K562 (cell line): ENCODE results near the gene CMTM4. TPM values are rescaled to one million over a fixed set of nuclear protein-coding genes. Genes with fewer than 3 reads are reported as not detected.

Source experiments
- ATAC-seq: fragments of 200-7000 bp; cut with Tn5 transposase; 3 replicates; pipeline ENCODE4 v1.9.1; 2020; ENCODE audit warnings: moderate library complexity
- BruUV-seq: library from RNA; stranded (reverse); fragments of 400-500 nt; replicated peaks from 2 replicates; lab custom pipeline; 2021; lab: Mats Ljungman, UMichigan
- CTCF ChIA-PET: fragments of 300-600 bp; formaldehyde crosslinking; extraction: SDS; loops from one replicate; lab custom pipeline; 2021; ENCODE audit warnings: low intra/inter-chr PET ratio; lab: Yijun Ruan, JAX
- POLR2A ChIA-PET: fragments of 300-600, 350-650 bp; sonication (Branson Sonifier 250); formaldehyde crosslinking; extraction: SDS; loops from one replicate; lab custom pipeline; 2021; ENCODE audit warnings: antibody characterized with exemption, inconsistent platforms; lab: Yijun Ruan, JAX
- DNase-seq, 4 experiments: peaks; one replicate each; pipeline versions ENCODE4 v3.0.0 to v3.0.0-alpha.2; 2011 to 2018; ENCODE audit warnings: low spot score in 3 of 4, mixed read lengths in 3 of 4; ENCODE audit errors: extremely low read depth in 1 of 4
- FAIRE-seq: peaks from 2 replicates; lab custom pipeline; 2011; peaks lifted over from hg19 to GRCh38; lab: Jason Lieb, UNC
- H2AFZ ChIP-seq: 2 replicates; pipeline ENCODE4 v1.6.0; 2011; ENCODE audit warnings: low read depth, low read length, control low read depth, inconsistent platforms
- H3K27ac ChIP-seq: fragments of 200-600 bp; 3 replicates; pipeline ENCODE4 v1.8.0; 2011; ENCODE audit warnings: low read depth, mild to moderate bottlenecking, control low read depth, inconsistent platforms, low read length, moderate library complexity, mixed read lengths; ENCODE audit errors: extremely low read depth
- H3K27me3 ChIP-seq, 2 experiments: fragments of 300-600 bp in 1 of 2; 2 replicates in 1 of 2; 3 replicates in 1 of 2; pipeline versions ENCODE4 v1.6.0 to v1.8.0; 2011; ENCODE audit warnings: inconsistent platforms in 2 of 2, low read length in 2 of 2, mild to moderate bottlenecking in 1 of 2, mixed read lengths in 1 of 2, moderate library complexity in 1 of 2; ENCODE audit not compliant: control insufficient read depth in 2 of 2, insufficient read depth in 2 of 2
- H3K36me3 ChIP-seq: fragments of 300-600 bp; 3 replicates; pipeline ENCODE4 v1.8.0; 2011; ENCODE audit warnings: mild to moderate bottlenecking, low read length, inconsistent platforms; ENCODE audit not compliant: control insufficient read depth, insufficient read depth
- H3K4me1 ChIP-seq, 2 experiments: fragments of 200-600 bp in 1 of 2; replicated peaks in 1 of 2; 2 replicates in 1 of 2; 3 replicates in 1 of 2; pipeline versions ENCODE4 v1.5.1 to v1.8.0; 2011; ENCODE audit warnings: inconsistent platforms in 2 of 2, low read length in 2 of 2, mild to moderate bottlenecking in 1 of 2, mixed read lengths in 1 of 2, moderate library complexity in 1 of 2; ENCODE audit not compliant: control insufficient read depth in 2 of 2, insufficient read depth in 2 of 2
- H3K4me2 ChIP-seq: 2 replicates; pipeline ENCODE4 v1.6.1; 2011; ENCODE audit warnings: low read length, control low read depth, inconsistent platforms, mixed read lengths; ENCODE audit not compliant: insufficient read depth
- H3K4me3 ChIP-seq: fragments of 200-600 bp; sonication (generic), shearing (Covaris generic); 2 replicates; pipeline ENCODE4 v1.5.1; 2016; ENCODE audit warnings: control low read depth, inconsistent platforms
- H3K79me2 ChIP-seq: fragments of 200-600 bp; 3 replicates; pipeline ENCODE4 v1.8.0; 2011; ENCODE audit warnings: low read length, inconsistent platforms; ENCODE audit not compliant: control insufficient read depth, insufficient read depth
- H3K9ac ChIP-seq, 2 experiments: 2 replicates each; pipeline versions ENCODE4 v1.6.0 to v1.6.1; 2011; ENCODE audit warnings: low read depth in 2 of 2, low read length in 2 of 2, control low read depth in 1 of 2, inconsistent platforms in 1 of 2, mild to moderate bottlenecking in 1 of 2, mixed read lengths in 1 of 2; ENCODE audit not compliant: insufficient read depth in 1 of 2
- H3K9me1 ChIP-seq: one replicate; pipeline ENCODE4 v1.6.0; 2011; ENCODE audit warnings: inconsistent platforms, mild to moderate bottlenecking, low read length, moderate library complexity; ENCODE audit not compliant: control insufficient read depth, insufficient read depth
- H3K9me3 ChIP-seq: replicated peaks from 2 replicates; pipeline ENCODE4 v1.5.1; 2011; ENCODE audit warnings: low read depth, low read length, inconsistent platforms; ENCODE audit not compliant: control insufficient read depth, insufficient read depth
- H4K20me1 ChIP-seq: replicated peaks from 2 replicates; pipeline ENCODE4 v1.6.1; 2011; ENCODE audit warnings: low read length, inconsistent platforms, mixed read lengths; ENCODE audit not compliant: control insufficient read depth, insufficient read depth
- E4F1 ChIP-seq: fragments of 250-450 bp; sonication (Bioruptor Pico); IDR thresholded peaks from 2 replicates; pipeline ENCODE4 v1.5.0; 2021; ENCODE audit warnings: mild to moderate bottlenecking, borderline replicate concordance
- HNRNPK ChIP-seq: fragments of 200-400 bp; formaldehyde crosslinking; IDR thresholded peaks from one replicate; pipeline ENCODE4 v1.6.1; 2018; ENCODE audit warnings: mild to moderate bottlenecking, low read depth, low read length; ENCODE audit not compliant: poor library complexity, severe bottlenecking
- MCM2 ChIP-seq: fragments of 450-650 bp; IDR thresholded peaks from 2 replicates; pipeline ENCODE4 v1.6.1; 2017; ENCODE audit warnings: low read depth, mild to moderate bottlenecking
- PHF20 ChIP-seq: fragments of 450-650 bp; IDR thresholded peaks from 2 replicates; pipeline ENCODE4 v1.6.1; 2018; ENCODE audit not compliant: partially characterized antibody
- ZBTB33 ChIP-seq: sonication (generic); formaldehyde crosslinking; IDR thresholded peaks from 2 replicates; pipeline ENCODE4 v1.8.1; 2023; ENCODE audit warnings: mild to moderate bottlenecking, missing genetic modification reagents
- ZNF395 ChIP-seq: fragments of 200-800 bp; sonication (Bioruptor generic); IDR thresholded peaks from 2 replicates; pipeline ENCODE4 v1.6.1; 2017; ENCODE audit warnings: missing genetic modification characterization, missing compliant biosample characterization
- WGBS: fragments of 100-300 bp; shearing (Covaris generic); methylation state at CpG from one replicate; pipeline ENCODE4 v1.1.6; 2016; ENCODE audit warnings: low coverage, mixed read lengths; ENCODE audit not compliant: insufficient coverage; ENCODE audit errors: missing lambda C conversion rate; 5-methylcytosine and 5-hydroxymethylcytosine counted together
- in situ Hi-C: fragments of 300-500 bp; cut with MboI; formaldehyde crosslinking; loops from 4 replicates; pipeline ENCODE4 v1.15.0; 2018; ENCODE audit warnings: inconsistent platforms, mixed read lengths
- intact Hi-C: fragments of 100-400 bp; cut with micrococcal nuclease; formaldehyde crosslinking; loops from 2 replicates; pipeline ENCODE4 v1.14.2; 2022
- polyA plus RNA-seq, 8 experiments: library from polyadenylated mRNA; depleted of rRNA in 4 of 8; stranded (reverse) in 5 of 8; unstranded in 3 of 8; fragments of >200 nt; fragmentation: Nextera tagmentation in 2 of 8; fragmentation: Illumina TruSeq in 1 of 8; extraction: Ambion mirVana in 2 of 8; extraction: Trizol in 1 of 8; gene quantifications; 2 replicates each; pipeline versions ENCODE4 v1.2.1 to v1.2.3, GENCODE V29; 2011 to 2014; ENCODE audit warnings: inconsistent platforms in 1 of 8, missing spikeins in 1 of 8
- total RNA-seq, 7 experiments: library from RNA; depleted of rRNA in 6 of 7; stranded (reverse); fragments of >200 nt in 6 of 7; fragmentation: Illumina TruSeq in 2 of 7; extraction: Trizol in 2 of 7; gene quantifications; 2 replicates each; pipeline versions ENCODE4 v1.2.1 to v1.2.3, GENCODE V29; 2011 to 2021; ENCODE audit warnings: low replicate concordance in 1 of 7

Gene CMTM4
- total and polyA plus RNA-seq, 9 of the 15 experiments (the other 6 are each of a cell fraction or from before 2014, with no cell fraction given): 2.0 to 21.3 (median 12.5) TPM

GRCh38 chr16:66678337-66678736, 18.2 kb downstream of the CMTM4 start:
- Histone ChIP-seq H4K20me1 (no peaks in the 10 kb centered on the region), H3K4me3 (no peak overlapping the region), H3K27me3 (no peaks in the 10 kb centered on the region), H3K36me3 (peaks cover 15% of the 10 kb centered on the region; the same call in 2 of the 3 replicates), H3K27ac (no peak overlapping the region), H3K9ac (no peak overlapping the region), H3K9me1 (no peaks in the 10 kb centered on the region), H2AFZ (no peak overlapping the region), H3K4me2 (no peak overlapping the region), H3K4me1 (no peaks in the 10 kb centered on the region), H3K79me2 (no peaks in the 10 kb centered on the region), H3K9me3 (no peaks in the 10 kb centered on the region)
- intact Hi-C loops: no loop called here
- in situ Hi-C loops: no loop called here
- FAIRE-seq: no peak
- WGBS: 65% methylated on average over 2 of the region's 2 CpGs
- BruUV-seq: no TSS peak
- DNase-seq: no peak
- ChIA-PET CTCF (no interaction called here), POLR2A (interaction anchor here (0.6 to 2.1 kb wide), 4 partner anchors 9 to 16 kb away, joined by 3 to 8 read pairs (median 3); no protein-coding TSS in a partner anchor)
- TF ChIP-seq E4F1 (no peak), MCM2 (no peak), PHF20 (no peak), ZNF395 (CRISPR knock-in tag) (no peak), HNRNPK (no peak), ZBTB33 (CRISPR knock-in tag) (no peak)
- no peak for ATAC-seq
